Astrocyte of the cerebellum (primary cell): ENCODE measurements around the gene PLAC1.

Source experiments
- DNase-seq: peaks from one replicate; pipeline ENCODE4 v3.0.0-alpha.2; 2011; ENCODE audit warnings: low read depth
- H3K4me3 ChIP-seq: 2 replicates; pipeline ENCODE4 v1.5.1; 2011; ENCODE audit warnings: mild to moderate bottlenecking, low read depth, low read length, moderate library complexity
- in situ Hi-C: cut with HindIII; loops from 2 replicates; pipeline ENCODE4 v1.10.0; 2017; ENCODE audit warnings: low sequenced_read_pairs
- TF ChIP-seq, protein P1 (sequence below): IDR thresholded peaks from 2 replicates; pipeline ENCODE4 v1.5.1; 2012; ENCODE audit warnings: low read length, low read depth, moderate library complexity, mild to moderate bottlenecking; ENCODE audit errors: missing control alignments

PLAC1 gene

GRCh38 chrX:134538316-134538715 lies 120.0 kb downstream of the PLAC1 start:
- H3K4me3 ChIP-seq: no peak overlapping the region
- in situ Hi-C loops: no loop called here
- DNase-seq: no peak
- TF ChIP-seq, protein P1, sequence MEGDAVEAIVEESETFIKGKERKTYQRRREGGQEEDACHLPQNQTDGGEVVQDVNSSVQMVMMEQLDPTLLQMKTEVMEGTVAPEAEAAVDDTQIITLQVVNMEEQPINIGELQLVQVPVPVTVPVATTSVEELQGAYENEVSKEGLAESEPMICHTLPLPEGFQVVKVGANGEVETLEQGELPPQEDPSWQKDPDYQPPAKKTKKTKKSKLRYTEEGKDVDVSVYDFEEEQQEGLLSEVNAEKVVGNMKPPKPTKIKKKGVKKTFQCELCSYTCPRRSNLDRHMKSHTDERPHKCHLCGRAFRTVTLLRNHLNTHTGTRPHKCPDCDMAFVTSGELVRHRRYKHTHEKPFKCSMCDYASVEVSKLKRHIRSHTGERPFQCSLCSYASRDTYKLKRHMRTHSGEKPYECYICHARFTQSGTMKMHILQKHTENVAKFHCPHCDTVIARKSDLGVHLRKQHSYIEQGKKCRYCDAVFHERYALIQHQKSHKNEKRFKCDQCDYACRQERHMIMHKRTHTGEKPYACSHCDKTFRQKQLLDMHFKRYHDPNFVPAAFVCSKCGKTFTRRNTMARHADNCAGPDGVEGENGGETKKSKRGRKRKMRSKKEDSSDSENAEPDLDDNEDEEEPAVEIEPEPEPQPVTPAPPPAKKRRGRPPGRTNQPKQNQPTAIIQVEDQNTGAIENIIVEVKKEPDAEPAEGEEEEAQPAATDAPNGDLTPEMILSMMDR: no peak

DNA sequence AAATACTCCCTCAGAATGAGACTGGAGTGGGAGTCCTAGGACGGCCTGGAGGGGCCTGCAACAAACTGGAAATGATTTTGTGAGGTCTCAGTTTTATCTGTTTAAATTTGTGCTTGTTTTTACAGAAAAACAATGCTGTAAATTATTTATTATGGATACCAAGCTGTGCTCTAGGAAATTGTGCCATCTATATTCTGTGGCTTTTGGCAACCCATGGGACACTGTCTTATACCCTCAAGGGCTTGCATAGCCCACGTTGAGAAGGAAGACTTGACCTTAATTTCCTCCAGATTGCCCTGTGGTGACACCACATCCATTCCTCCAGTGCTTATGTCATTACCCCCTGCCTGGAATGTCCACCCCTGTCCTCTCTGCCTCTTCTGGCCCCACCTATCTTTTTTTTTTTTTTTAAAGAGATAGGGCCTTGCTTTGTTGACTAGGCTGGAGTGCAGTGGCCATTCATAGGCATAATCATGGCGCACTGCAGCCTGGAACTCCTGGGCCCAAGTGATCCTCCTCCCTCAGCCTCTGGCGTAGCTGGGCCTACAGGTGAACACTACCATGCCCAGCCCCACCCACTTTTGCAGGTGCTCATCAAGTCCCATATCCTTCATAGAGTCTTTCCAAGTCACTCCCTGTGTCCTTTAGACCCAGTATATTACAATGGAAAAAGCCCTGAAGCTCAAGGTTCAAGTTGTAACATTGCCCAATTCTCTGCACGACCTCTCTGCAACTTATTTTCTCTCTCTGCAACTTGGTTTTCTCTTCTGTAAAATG lies 120.9 kb downstream of the PLAC1 start:
- H3K4me3 ChIP-seq: no peak overlapping the region
- no peak for DNase-seq
- in situ Hi-C loops: no loop called here
- TF ChIP-seq, protein P1: no peak

DNA sequence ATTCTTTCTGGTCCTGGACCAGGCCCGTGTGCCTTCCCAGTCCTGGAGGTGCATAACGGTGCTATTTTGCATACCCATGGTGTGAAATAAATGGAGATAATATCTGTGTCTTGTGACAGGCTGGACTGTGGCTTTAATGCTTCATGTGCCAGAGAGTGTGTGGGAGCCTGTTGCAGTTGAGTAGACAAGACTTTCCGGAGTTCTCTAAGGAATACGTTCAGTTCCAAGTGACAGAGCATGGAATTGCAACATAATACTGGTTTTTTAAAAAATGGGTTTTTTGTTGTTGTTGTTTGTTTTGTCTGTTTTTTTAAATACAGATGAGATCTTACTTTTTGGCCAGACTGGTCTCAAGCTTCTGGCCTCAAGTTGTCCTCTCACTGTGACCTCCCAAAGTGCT lies 124.3 kb downstream of the PLAC1 start:
- DNase-seq: no peak
- H3K4me3 ChIP-seq: no peak overlapping the region
- TF ChIP-seq, protein P1: no peak
- in situ Hi-C loops: no loop called here

- TF ChIP-seq, protein P1: no peak
- in situ Hi-C loops: no loop called here
- DNase-seq: no peak
- H3K4me3 ChIP-seq: no peak overlapping the region
Observed at GRCh38 chrX:134533352-134533751, 124.9 kb downstream of the PLAC1 start.

- no peak overlapping the region for H3K4me3 ChIP-seq
- DNase-seq: no peak
- in situ Hi-C loops: no loop called here
- TF ChIP-seq, protein P1: no peak
Observed at GRCh38 chrX:134530845-134531244, 127.4 kb downstream of the PLAC1 start.

- in situ Hi-C loops: no loop called here
- no peak for DNase-seq
- TF ChIP-seq, protein P1: no peak
Observed at GRCh38 chrX:134529481-134529880, 128.8 kb downstream of the PLAC1 start.

More at GRCh38 chrX:134529481-134529880, 128.8 kb downstream of the PLAC1 start:
- H3K4me3 ChIP-seq: no peak overlapping the region
